ENCODE measurements around the gene ACOX1.

Gene ACOX1

DNA sequence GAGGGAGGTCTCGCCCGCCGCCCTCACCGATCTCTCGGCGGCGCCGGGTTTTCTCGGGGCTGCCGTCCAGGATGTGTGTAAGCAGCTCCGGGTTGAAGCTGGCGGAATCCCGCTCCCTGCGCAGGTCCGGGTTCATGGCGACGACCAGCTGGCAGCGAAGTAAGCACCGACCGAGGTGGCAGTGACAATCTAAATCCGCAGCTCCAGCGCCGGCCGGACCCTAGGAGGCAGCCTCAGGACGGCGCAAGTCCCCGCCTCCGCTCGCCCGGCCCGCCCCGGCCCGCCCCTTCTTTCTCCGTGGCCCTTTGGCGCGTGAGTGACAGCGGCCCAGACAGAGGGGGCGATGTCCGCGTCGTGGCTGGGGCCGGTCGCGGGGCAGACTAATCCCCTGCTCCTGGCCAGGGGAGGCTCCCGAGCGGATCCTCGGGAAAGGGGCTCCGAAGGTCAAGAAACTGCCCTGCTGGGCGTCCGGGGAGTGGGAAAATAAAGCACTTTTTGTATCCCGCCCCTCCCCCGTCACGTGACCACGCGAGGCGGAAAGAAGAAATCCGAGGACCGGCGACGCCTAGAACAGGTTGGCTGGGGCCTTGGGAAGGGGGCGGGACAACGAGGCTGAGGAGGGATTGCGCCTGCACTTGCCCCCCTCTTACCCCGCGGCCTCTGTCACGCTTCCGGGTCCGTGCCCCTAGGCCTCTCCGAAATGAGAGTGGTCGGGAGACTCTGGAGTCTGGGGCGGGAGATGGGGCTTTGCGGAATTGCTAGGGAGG lies at the start of gene ACOX1, which contains the start of gene TEN1 (continued):
- TF ChIP-seq ZBTB8A (tag by site-specific recombination; IDR thresholded peaks at IDR 0.05) = peak; percentile 82
- no peak for TF ChIP-seq TRIM28 (IDR thresholded peaks at IDR 0.05; ENCODE audit: borderline replicate concordance, low read length)
- no peak for TF ChIP-seq ZNF677 (tag by site-specific recombination; IDR thresholded peaks at IDR 0.05)
- no peak for TF ChIP-seq ZNF596 (tag by site-specific recombination; IDR thresholded peaks at IDR 0.05)
- peak; percentile 99 for TF ChIP-seq PATZ1 (tag by site-specific recombination; IDR thresholded peaks at IDR 0.05)
- TF ChIP-seq ZNF777 (tag by site-specific recombination; IDR thresholded peaks at IDR 0.05; ENCODE audit: borderline replicate concordance) = peak; percentile 85; the same call in 1 of the 2 replicates
- peak; percentile 59; the same call in 1 of the 2 replicates for TF ChIP-seq ZNF501 (tag by site-specific recombination; IDR thresholded peaks at IDR 0.05)
- no peak for TF ChIP-seq ZNF791 (tag by site-specific recombination; IDR thresholded peaks at IDR 0.05)
- peak; percentile 75; the same call in 1 of the 2 replicates for TF ChIP-seq ZNF324 (tag by site-specific recombination; IDR thresholded peaks at IDR 0.05)
- peak; percentile 83 for TF ChIP-seq CTCF (tag by site-specific recombination; IDR thresholded peaks at IDR 0.05)
- no peak for TF ChIP-seq REPIN1 (tag by site-specific recombination; IDR thresholded peaks at IDR 0.05; ENCODE audit: low read depth)
- TF ChIP-seq ZNF26 (tag by site-specific recombination; IDR thresholded peaks at IDR 0.05) = no peak
- no peak for TF ChIP-seq ZBTB1 (tag by site-specific recombination; IDR thresholded peaks at IDR 0.05)
- 0 out of 2 replicates have a peak, but pooled peaks have one; percentile 10 for TF ChIP-seq ZNF19 (tag by site-specific recombination; IDR thresholded peaks at IDR 0.05; ENCODE audit: low read depth)
- TF ChIP-seq ZNF335 (tag by site-specific recombination; conservative IDR thresholded peaks at IDR 0.05) = peak; percentile 76
- TF ChIP-seq, protein P1, sequence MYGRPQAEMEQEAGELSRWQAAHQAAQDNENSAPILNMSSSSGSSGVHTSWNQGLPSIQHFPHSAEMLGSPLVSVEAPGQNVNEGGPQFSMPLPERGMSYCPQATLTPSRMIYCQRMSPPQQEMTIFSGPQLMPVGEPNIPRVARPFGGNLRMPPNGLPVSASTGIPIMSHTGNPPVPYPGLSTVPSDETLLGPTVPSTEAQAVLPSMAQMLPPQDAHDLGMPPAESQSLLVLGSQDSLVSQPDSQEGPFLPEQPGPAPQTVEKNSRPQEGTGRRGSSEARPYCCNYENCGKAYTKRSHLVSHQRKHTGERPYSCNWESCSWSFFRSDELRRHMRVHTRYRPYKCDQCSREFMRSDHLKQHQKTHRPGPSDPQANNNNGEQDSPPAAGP (tag by site-specific recombination; IDR thresholded peaks at IDR 0.05) = peak; percentile 90
- TF ChIP-seq, protein P2, sequence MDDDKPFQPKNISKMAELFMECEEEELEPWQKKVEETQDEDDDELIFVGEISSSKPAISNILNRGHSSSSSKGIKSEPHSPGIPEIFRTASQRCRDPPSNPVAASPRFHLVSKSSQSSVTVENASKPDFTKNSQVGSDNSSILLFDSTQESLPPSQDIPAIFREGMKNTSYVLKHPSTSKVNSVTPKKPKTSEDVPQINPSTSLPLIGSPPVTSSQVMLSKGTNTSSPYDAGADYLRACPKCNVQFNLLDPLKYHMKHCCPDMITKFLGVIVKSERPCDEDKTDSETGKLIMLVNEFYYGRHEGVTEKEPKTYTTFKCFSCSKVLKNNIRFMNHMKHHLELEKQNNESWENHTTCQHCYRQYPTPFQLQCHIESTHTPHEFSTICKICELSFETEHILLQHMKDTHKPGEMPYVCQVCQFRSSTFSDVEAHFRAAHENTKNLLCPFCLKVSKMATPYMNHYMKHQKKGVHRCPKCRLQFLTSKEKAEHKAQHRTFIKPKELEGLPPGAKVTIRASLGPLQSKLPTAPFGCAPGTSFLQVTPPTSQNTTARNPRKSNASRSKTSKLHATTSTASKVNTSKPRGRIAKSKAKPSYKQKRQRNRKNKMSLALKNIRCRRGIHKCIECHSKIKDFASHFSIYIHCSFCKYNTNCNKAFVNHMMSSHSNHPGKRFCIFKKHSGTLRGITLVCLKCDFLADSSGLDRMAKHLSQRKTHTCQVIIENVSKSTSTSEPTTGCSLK (tag by site-specific recombination; IDR thresholded peaks at IDR 0.05) = no peak
- TF ChIP-seq ZNF274 (IDR thresholded peaks at IDR 0.05; ENCODE audit: low read length) = no peak
- TF ChIP-seq ZNF274 (tag by site-specific recombination; IDR thresholded peaks at IDR 0.05; ENCODE audit: borderline replicate concordance) = no peak
- TF ChIP-seq, protein P3, sequence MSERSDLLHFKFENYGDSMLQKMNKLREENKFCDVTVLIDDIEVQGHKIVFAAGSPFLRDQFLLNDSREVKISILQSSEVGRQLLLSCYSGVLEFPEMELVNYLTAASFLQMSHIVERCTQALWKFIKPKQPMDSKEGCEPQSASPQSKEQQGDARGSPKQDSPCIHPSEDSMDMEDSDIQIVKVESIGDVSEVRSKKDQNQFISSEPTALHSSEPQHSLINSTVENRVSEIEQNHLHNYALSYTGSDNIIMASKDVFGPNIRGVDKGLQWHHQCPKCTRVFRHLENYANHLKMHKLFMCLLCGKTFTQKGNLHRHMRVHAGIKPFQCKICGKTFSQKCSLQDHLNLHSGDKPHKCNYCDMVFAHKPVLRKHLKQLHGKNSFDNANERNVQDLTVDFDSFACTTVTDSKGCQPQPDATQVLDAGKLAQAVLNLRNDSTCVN (tag by site-specific recombination; optimal IDR thresholded peaks at IDR 0.05) = peak; percentile 66
- no peak for TF ChIP-seq INSM2 (tag by site-specific recombination; IDR thresholded peaks at IDR 0.05)
- peak; percentile 34 for TF ChIP-seq ZBTB17 (tag by site-specific recombination; IDR thresholded peaks at IDR 0.05)
- TF ChIP-seq GLIS2 (tag by site-specific recombination; IDR thresholded peaks at IDR 0.05) = peak; percentile 63
- no peak for TF ChIP-seq ZNF433 (tag by site-specific recombination; IDR thresholded peaks at IDR 0.05; ENCODE audit: low read depth)
- TF ChIP-seq ZNF626 (tag by site-specific recombination; IDR thresholded peaks at IDR 0.05) = no peak
- TF ChIP-seq ZNF660 (tag by site-specific recombination; IDR thresholded peaks at IDR 0.05) = peak; percentile 45; the same call in 1 of the 2 replicates

Measured in HEK293 (cell line).